Naive B cell (primary cell): Measurements from ENCODE around the gene ADCY10. TPM values are rescaled to one million over a fixed set of nuclear protein-coding genes. Genes with fewer than 3 reads are reported as not detected.
A peak's percentile ranks its signal among the peaks of the same experiment; 100 is the strongest.

ENCODE experiments used
- ATAC-seq, 2 donors: fragments of 150-1000 bp; cut with Tn5 transposase; 2 replicates each; pipeline ENCODE4 v1.10.0; 2021; ENCODE audit warnings: low read depth in 2 of 2, mild to moderate bottlenecking in 2 of 2, moderate library complexity in 2 of 2
- DNase-seq: peaks from one replicate; pipeline ENCODE4 v3.0.0; 2022
- H3K27ac Mint-ChIP-seq, 6 donors: one replicate each; pipeline ENCODE4 v1.8.0; 2020 to 2022; ENCODE audit warnings: mild to moderate bottlenecking in 6 of 6, mixed read lengths in 6 of 6, moderate library complexity in 5 of 6, inconsistent platforms in 2 of 6
- H3K27me3 Mint-ChIP-seq, 3 donors: one replicate each; pipeline ENCODE4 v1.8.0; 2021 to 2022; ENCODE audit warnings: mixed read lengths in 3 of 3, mild to moderate bottlenecking in 1 of 3
- H3K36me3 Mint-ChIP-seq, 2 donors: one replicate each; pipeline ENCODE4 v1.8.0; 2020 to 2022; ENCODE audit warnings: mixed read lengths in 2 of 2, inconsistent platforms in 1 of 2, mild to moderate bottlenecking in 1 of 2
- H3K4me1 Mint-ChIP-seq, 3 donors: one replicate each; pipeline ENCODE4 v1.8.0; 2020 to 2022; ENCODE audit warnings: mixed read lengths in 3 of 3, inconsistent platforms in 1 of 3, mild to moderate bottlenecking in 1 of 3, moderate library complexity in 1 of 3
- H3K4me3 Mint-ChIP-seq, 8 donors: one replicate each; pipeline ENCODE4 v1.8.0; 2020 to 2022; ENCODE audit warnings: mild to moderate bottlenecking in 8 of 8, mixed read lengths in 8 of 8, moderate library complexity in 8 of 8, inconsistent platforms in 2 of 8
- H3K9me3 Mint-ChIP-seq, 7 donors: one replicate each; pipeline ENCODE4 v1.8.0; 2020 to 2022; ENCODE audit warnings: mixed read lengths in 7 of 7, mild to moderate bottlenecking in 5 of 7, inconsistent platforms in 2 of 7, moderate library complexity in 1 of 7
- polyA plus RNA-seq, 6 donors: library from polyadenylated mRNA; unstranded; fragments of 300-500 nt; fragmentation: Illumina TruSeq; gene quantifications; one replicate each; pipeline ENCODE4 v1.2.3, GENCODE V29; 2021; ENCODE audit warnings: low read depth in 6 of 6

ADCY10 gene
- not detected for polyA plus RNA-seq

DNA sequence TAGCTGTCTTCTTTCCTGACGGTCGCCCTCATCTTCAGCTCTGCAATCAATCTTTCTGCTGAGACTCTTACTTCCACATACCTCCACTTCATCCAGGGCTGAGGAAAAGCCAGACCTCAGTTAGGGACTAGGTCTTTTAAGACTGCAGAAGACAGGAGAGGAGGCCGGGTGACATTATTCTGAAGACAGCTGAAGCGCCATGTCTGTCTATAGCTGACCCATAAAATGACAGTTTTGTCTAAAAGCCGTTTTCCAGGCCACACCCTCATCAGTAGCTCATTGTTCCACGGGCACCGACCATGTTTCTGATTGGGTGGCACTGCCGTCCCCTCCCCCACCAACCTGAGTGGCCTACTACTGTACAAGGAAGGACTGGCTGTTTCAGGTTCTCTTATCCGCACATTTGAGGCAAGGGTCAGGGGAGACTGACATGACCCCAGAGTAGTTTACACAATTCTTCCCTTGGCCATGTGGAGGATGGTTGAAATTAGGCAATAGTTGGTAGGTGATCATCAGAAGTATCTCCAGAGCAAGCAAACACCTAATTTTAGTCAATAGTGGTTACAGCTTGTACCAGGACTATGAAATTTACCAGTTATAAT lies at the start of gene ADCY10:
TSS of gene ADCY10 (minus strand) at position 240 of the 602 bp plus-strand sequence. CDS start 8,994 bp downstream, outside the sequence.
- Mint-ChIP-seq H3K27ac (peak within 1 kb of the TSS in 3 of 6 donors; percentile 39 to 87 (median 59)), H3K4me1 (peaks cover 0 to 7% (median 0%) of the 10 kb centered on the region in 3 donors), H3K36me3 (peaks cover 0 to 10% of the 10 kb centered on the region in 2 donors), H3K4me3 (no peak within 1 kb of the TSS), H3K27me3 (no peaks in the 10 kb centered on the region), H3K9me3 (peaks cover 0 to 16% (median 8%) of the 10 kb centered on the region in 7 donors)
- DNase-seq (no peak), ATAC-seq (no peak)

DNA sequence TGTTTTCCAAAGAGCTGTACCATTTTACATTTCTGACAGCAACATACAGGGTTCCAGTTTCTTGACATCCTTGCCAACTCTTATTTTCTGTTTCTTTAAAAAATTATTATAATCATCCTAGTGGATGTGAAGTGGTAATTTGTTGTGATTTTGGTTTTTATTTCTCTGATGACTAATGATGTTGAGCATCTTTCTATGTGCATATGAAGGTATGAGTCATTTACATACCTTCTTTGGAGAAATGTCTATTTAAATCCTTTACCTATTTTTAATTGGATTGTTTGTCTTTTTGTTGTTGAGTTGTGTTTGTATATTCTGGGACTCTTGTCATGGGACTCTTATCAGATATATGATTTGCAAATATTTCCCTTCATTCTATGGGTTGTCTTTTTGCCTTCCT lies 43.8 kb upstream of the ADCY10 start:
- ATAC-seq, result no peak
- H3K27ac Mint-ChIP-seq, result no peak overlapping the region
- H3K9me3 Mint-ChIP-seq, result no peaks in the 10 kb centered on the region
- peaks cover 15 to 20% of the 10 kb centered on the region in 2 donors for H3K36me3 Mint-ChIP-seq
- H3K27me3 Mint-ChIP-seq, result no peaks in the 10 kb centered on the region
- no peak overlapping the region for H3K4me3 Mint-ChIP-seq
- no peak for DNase-seq
- peaks cover 0 to 14% (median 0%) of the 10 kb centered on the region in 3 donors for H3K4me1 Mint-ChIP-seq

DNA sequence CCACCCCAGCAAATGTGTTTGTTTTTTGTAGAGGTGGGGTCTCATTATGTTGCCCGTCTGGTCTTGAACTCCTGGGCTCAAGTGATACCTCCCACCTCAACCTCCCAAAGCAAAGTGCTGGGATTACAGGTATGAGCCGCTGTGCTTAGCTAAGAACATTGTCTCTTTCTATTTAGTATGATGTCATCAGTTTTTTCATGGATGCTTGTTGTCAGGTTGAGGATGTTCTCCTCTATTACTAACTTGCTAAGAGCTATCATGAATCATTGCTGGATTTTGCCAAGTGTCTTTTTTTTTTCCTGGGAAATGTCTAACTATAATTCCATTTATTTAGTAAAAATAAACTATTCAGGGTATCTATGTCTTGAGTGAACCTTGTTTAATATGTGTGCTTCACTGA lies 42.0 kb upstream of the ADCY10 start:
- peaks cover 15 to 21% of the 10 kb centered on the region in 2 donors for H3K36me3 Mint-ChIP-seq
- no peak for DNase-seq

DNA sequence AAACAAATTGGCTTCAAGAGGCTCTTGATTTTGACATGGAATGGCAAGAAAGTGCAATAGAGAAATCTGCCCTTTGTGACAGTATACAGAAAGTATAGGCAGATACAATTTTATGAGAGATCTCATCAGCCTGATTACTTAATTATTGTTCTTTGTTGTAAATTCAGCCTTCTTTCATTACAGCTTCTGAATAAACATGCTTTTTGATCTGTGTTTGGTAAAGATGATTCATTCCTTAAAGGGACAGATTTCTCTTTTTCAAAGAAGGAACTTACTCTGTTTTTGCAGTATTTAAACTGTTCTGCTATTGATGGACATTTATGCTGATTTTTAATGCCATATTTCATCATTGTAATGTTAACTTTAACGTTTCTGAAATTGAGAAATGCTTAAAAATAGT lies 36.6 kb upstream of the ADCY10 start:
- peak overlapping the region in 1 of 8 donors; percentile 29 for H3K4me3 Mint-ChIP-seq
- peaks cover 15 to 28% of the 10 kb centered on the region in 2 donors for H3K36me3 Mint-ChIP-seq
- peaks cover 0 to 1% (median 0%) of the 10 kb centered on the region in 7 donors for H3K9me3 Mint-ChIP-seq
- DNase-seq, result no peak
- no peak overlapping the region for H3K27ac Mint-ChIP-seq
- H3K27me3 Mint-ChIP-seq, result no peaks in the 10 kb centered on the region
- ATAC-seq, result no peak
- H3K4me1 Mint-ChIP-seq, result peaks cover 14 to 21% (median 19%) of the 10 kb centered on the region in 3 donors

More for the DNA sequence above, 42.0 kb upstream of the ADCY10 start:
- no peak for ATAC-seq
- peaks cover 0 to 6% (median 0%) of the 10 kb centered on the region in 3 donors for H3K4me1 Mint-ChIP-seq
- H3K9me3 Mint-ChIP-seq, result no peaks in the 10 kb centered on the region
- H3K27ac Mint-ChIP-seq, result no peak overlapping the region
- no peak overlapping the region for H3K4me3 Mint-ChIP-seq
- H3K27me3 Mint-ChIP-seq, result no peaks in the 10 kb centered on the region

- DNase-seq, result no peak
- peaks cover 15 to 20% of the 10 kb centered on the region in 2 donors for H3K36me3 Mint-ChIP-seq
- no peak overlapping the region for H3K4me3 Mint-ChIP-seq
- no peaks in the 10 kb centered on the region for H3K27me3 Mint-ChIP-seq
- peaks cover 19 to 26% (median 24%) of the 10 kb centered on the region in 3 donors for H3K4me1 Mint-ChIP-seq
- no peak overlapping the region for H3K27ac Mint-ChIP-seq
- H3K9me3 Mint-ChIP-seq, result peaks cover 0 to 3% (median 0%) of the 10 kb centered on the region in 7 donors
- ATAC-seq, result no peak
Measured at GRCh38 chr1:167949785-167950184, 35.9 kb upstream of the ADCY10 start.

- DNase-seq (no peak), ATAC-seq (no peak)
- peaks cover 7 to 13% of the 10 kb centered on the region in 2 donors for H3K36me3 Mint-ChIP-seq
- no peaks in the 10 kb centered on the region for H3K27me3 Mint-ChIP-seq
- peaks cover 0 to 6% (median 0%) of the 10 kb centered on the region in 7 donors for H3K9me3 Mint-ChIP-seq
- no peak overlapping the region for H3K4me3 Mint-ChIP-seq
- peak overlapping the region in 1 of 6 donors; percentile 3 for H3K27ac Mint-ChIP-seq
- H3K4me1 Mint-ChIP-seq, result peaks cover 26 to 32% (median 27%) of the 10 kb centered on the region in 3 donors
Measured at GRCh38 chr1:167947733-167948132, 33.8 kb upstream of the ADCY10 start.

DNA sequence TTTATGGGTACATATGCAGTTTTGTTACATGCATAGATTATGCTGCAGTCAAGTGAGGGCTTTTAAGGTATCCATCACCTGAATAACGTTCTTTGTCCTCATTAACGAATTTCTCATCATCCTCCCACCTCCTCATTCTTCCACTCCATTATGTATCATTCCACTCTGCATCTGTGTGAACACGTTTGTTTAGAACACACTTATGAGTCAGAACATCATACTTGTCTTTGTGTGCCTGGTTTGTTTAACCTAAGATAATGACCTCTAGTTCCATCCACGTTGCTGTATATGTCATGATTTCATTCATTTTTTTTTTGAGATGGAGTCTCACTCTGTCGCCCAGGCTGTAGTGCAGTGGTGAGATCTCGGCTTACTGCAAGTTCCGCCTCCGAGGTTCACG lies 29.6 kb upstream of the ADCY10 start:
- Mint-ChIP-seq H3K4me3 (no peak overlapping the region), H3K27ac (peak overlapping the region in 2 of 6 donors; percentile 43 to 73), H3K36me3 (peaks cover 0 to 7% of the 10 kb centered on the region in 2 donors), H3K9me3 (peaks cover 0 to 6% (median 0%) of the 10 kb centered on the region in 7 donors), H3K27me3 (no peaks in the 10 kb centered on the region), H3K4me1 (peaks cover 25 to 38% (median 27%) of the 10 kb centered on the region in 3 donors)
- ATAC-seq (no peak), DNase-seq (no peak)

- no peaks in the 10 kb centered on the region for H3K27me3 Mint-ChIP-seq
- no peak overlapping the region for H3K4me3 Mint-ChIP-seq
- ATAC-seq (no peak), DNase-seq (no peak)
- no peaks in the 10 kb centered on the region for H3K36me3 Mint-ChIP-seq
- H3K27ac Mint-ChIP-seq, result no peak overlapping the region
- peaks cover 0 to 3% (median 0%) of the 10 kb centered on the region in 7 donors for H3K9me3 Mint-ChIP-seq
- peaks cover 23 to 31% (median 24%) of the 10 kb centered on the region in 3 donors for H3K4me1 Mint-ChIP-seq
Measured at GRCh38 chr1:167940264-167940663, 26.3 kb upstream of the ADCY10 start.

DNA sequence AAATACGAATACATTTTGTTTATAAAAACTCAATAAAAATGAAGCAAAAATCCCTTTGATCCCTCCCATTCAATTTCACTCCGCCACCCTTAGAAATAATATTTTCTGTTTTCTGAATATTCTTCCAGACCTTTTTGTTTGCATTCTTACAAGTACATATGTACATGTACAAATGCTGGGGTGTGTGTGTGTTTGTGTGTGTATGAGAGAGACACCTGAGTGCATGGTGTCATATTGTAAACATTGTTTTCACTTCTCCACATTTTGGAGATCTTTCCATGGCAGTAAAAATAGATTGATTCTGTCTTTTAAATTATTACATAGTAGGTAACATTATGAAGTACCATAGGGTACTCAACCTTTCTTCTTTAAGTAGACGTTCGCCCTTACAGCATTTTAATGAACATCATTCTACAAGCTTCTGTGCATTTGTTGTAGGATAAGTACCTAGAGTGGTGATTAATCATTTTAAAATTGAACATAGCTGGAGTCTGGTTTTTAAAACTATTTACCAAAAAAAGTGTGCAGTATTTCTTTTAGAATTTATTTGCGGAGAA lies 24.2 kb upstream of the ADCY10 start:
- H3K4me1 Mint-ChIP-seq, result peaks cover 22 to 37% (median 36%) of the 10 kb centered on the region in 3 donors
- H3K36me3 Mint-ChIP-seq, result no peaks in the 10 kb centered on the region
- H3K9me3 Mint-ChIP-seq, result no peaks in the 10 kb centered on the region
- peak overlapping the region; percentile 35 to 99 (median 92) for H3K4me3 Mint-ChIP-seq
- no peaks in the 10 kb centered on the region for H3K27me3 Mint-ChIP-seq
- H3K27ac Mint-ChIP-seq, result peak overlapping the region in 5 of 6 donors; percentile 5 to 98 (median 67)
- no peak for ATAC-seq
- no peak for DNase-seq

DNA sequence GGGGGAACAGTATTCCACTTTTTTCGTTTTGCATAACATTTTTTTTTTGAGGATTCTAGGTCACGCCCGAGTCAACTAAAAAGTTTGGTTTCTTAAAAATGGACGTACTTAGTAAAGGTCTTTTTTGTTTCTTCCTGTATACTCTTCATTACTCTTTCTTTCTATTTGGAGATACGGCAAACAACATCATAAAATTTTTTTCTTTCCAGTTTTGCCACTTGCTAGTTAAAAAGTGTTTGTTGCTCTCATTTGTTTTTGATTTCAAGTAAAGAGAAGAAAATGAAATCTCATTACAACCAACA lies 23.7 kb upstream of the ADCY10 start:
- H3K27me3 Mint-ChIP-seq, result no peaks in the 10 kb centered on the region
- peaks cover 22 to 41% (median 37%) of the 10 kb centered on the region in 3 donors for H3K4me1 Mint-ChIP-seq
- peak overlapping the region; percentile 88 to 100 (median 94) for H3K4me3 Mint-ChIP-seq
- DNase-seq, result no peak
- H3K27ac Mint-ChIP-seq, result peak overlapping the region; percentile 88 to 99 (median 94)
- H3K9me3 Mint-ChIP-seq, result no peaks in the 10 kb centered on the region
- no peaks in the 10 kb centered on the region for H3K36me3 Mint-ChIP-seq
- ATAC-seq, result no peak

DNA sequence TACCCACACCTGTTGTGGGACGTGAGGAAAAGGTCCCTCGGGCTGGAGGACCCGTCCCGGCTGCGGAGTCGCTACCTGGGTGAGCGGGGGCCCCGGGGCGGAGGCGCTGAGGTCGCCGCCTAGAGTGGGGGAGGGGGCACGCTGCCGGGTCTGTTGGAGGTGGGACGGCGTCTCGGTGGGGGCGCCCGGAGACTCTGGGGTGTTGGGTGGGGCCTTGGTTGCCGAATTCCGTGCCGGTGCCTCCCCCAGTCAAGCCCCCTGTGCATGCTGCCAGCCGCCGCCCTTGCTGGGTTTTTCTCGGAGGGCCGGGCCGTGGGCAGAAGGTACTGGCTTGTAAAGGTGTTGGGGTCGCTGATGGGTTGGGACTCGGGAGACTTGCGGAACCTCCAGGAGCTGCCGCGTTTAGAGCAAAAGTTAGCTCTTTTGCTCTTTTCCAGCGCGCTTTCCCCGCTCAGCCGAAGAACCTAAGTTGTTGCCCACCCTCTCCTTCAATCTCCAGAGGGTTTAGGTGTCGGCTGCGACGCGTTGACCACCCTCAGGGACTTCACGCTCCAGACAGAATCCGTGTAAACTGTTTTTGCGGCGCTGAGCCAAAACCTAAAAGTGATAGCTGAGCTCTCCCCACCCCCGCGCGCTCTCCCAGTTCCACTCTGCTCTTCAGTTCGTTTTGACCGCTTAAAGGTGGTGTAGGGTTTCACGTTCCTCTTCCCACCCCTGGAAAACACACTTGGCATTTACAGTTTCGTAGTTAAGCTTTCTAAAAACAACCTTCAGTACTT lies 23.2 kb upstream of the ADCY10 start, which contains the start of gene MPC2:
TSS of gene MPC2 (minus strand) at position 143 of the 779 bp plus-strand sequence. CDS start 1,231 bp downstream, outside the sequence.
- Mint-ChIP-seq H3K4me3 (peak within 1 kb of the TSS; percentile 88 to 100 (median 94)), H3K4me1 (peaks cover 22 to 45% (median 37%) of the 10 kb centered on the region in 3 donors), H3K27ac (peak within 1 kb of the TSS; percentile 88 to 100 (median 99)), H3K9me3 (no peaks in the 10 kb centered on the region), H3K27me3 (no peaks in the 10 kb centered on the region), H3K36me3 (no peaks in the 10 kb centered on the region)
- DNase-seq, result peak; percentile 75
- peak; percentile 17 to 18 for ATAC-seq

- H3K27me3 Mint-ChIP-seq, result no peaks in the 10 kb centered on the region
- H3K36me3 Mint-ChIP-seq, result no peaks in the 10 kb centered on the region
- peak within 1 kb of the TSS; percentile 88 to 100 (median 99) for H3K27ac Mint-ChIP-seq
- DNase-seq (peak; percentile 99), ATAC-seq (peak; percentile 71 to 72)
- no peaks in the 10 kb centered on the region for H3K9me3 Mint-ChIP-seq
- H3K4me3 Mint-ChIP-seq, result peak within 1 kb of the TSS; percentile 88 to 100 (median 94)
- H3K4me1 Mint-ChIP-seq, result peaks cover 22 to 45% (median 32%) of the 10 kb centered on the region in 3 donors
Measured at GRCh38 chr1:167936068-167936929, 22.4 kb upstream of the ADCY10 start, which contains the start of gene DCAF6. Gene DCAF6 (plus strand): TSS chr1:167936683. CDS start chr1:167936912, 229 bp downstream.
